H1 (cell line): ENCODE measurements around the gene P3H2. TPM values are rescaled to one million over a fixed set of nuclear protein-coding genes. Genes with fewer than 3 reads are reported as not detected.
A peak's percentile ranks its signal among the peaks of the same experiment; 100 is the strongest.

ENCODE experiments used
- CTCF ChIA-PET: fragments of 300-600 bp; sonication (Branson Sonifier 250); formaldehyde crosslinking; loops from one replicate; lab custom pipeline; 2021; ENCODE audit not compliant: partially characterized antibody; lab: Charles Lee
- POLR2A ChIA-PET: fragments of 300-600 bp; sonication (Branson Sonifier 250); formaldehyde crosslinking; loops from one replicate; lab custom pipeline; 2021; ENCODE audit warnings: inconsistent platforms; ENCODE audit not compliant: partially characterized antibody; lab: Charles Lee
- DNase-seq, 2 experiments: peaks; one replicate each; pipeline versions ENCODE4 v3.0.0 to v3.0.0-alpha.2; 2010 to 2022; ENCODE audit warnings: low spot score in 2 of 2, low read depth in 1 of 2, mixed read lengths in 1 of 2
- FAIRE-seq: peaks from 2 replicates; lab custom pipeline; 2011; peaks lifted over from hg19 to GRCh38; lab: Jason Lieb, UNC
- H2AFZ ChIP-seq: 2 replicates; pipeline ENCODE4 v1.8.1; 2012; ENCODE audit warnings: low read length, inconsistent platforms
- H2AK5ac ChIP-seq: 2 replicates; pipeline ENCODE4 v1.6.1; 2013; ENCODE audit warnings: low read depth, low read length
- H2BK120ac ChIP-seq: replicated peaks from 2 replicates; pipeline ENCODE3; 2013; ENCODE audit warnings: low read depth, low read length, inconsistent platforms
- H2BK12ac ChIP-seq: 2 replicates; pipeline ENCODE4 v1.6.1; 2013; ENCODE audit warnings: low read depth, low read length
- H2BK15ac ChIP-seq: 2 replicates; pipeline ENCODE4 v1.6.1; 2013; ENCODE audit warnings: low read length
- H2BK20ac ChIP-seq: 2 replicates; pipeline ENCODE4 v1.6.1; 2013; ENCODE audit warnings: low read length
- H2BK5ac ChIP-seq: 2 replicates; pipeline ENCODE4 v1.6.1; 2013; ENCODE audit warnings: low read depth, low read length
- H3K14ac ChIP-seq: 2 replicates; pipeline ENCODE4 v1.6.1; 2013; ENCODE audit warnings: inconsistent platforms; ENCODE audit not compliant: insufficient read length
- H3K18ac ChIP-seq: 2 replicates; pipeline ENCODE4 v1.6.1; 2013; ENCODE audit warnings: low read length; ENCODE audit errors: extremely low read depth
- H3K23ac ChIP-seq: 2 replicates; pipeline ENCODE4 v1.6.1; 2013; ENCODE audit warnings: inconsistent platforms; ENCODE audit not compliant: insufficient read length
- H3K23me2 ChIP-seq: 2 replicates; pipeline ENCODE4 v1.6.1; 2013; ENCODE audit warnings: low read depth, low read length
- H3K27ac ChIP-seq: 2 replicates; pipeline ENCODE4 v1.6.1; 2011; ENCODE audit warnings: low read depth, low read length, inconsistent platforms
- H3K27me3 ChIP-seq, 4 experiments: replicated peaks in 1 of 4; 1 replicate in 1 of 4; 2 replicates in 3 of 4; pipeline versions ENCODE4 v1.6.1 to v1.8.1; 2011 to 2013; ENCODE audit warnings: low read length in 3 of 4, mild to moderate bottlenecking in 3 of 4, inconsistent platforms in 2 of 4, mixed read lengths in 2 of 4, moderate library complexity in 1 of 4; ENCODE audit not compliant: control insufficient read depth in 3 of 4, insufficient read depth in 3 of 4; ENCODE audit errors: extremely low read depth in 1 of 4
- H3K36me3 ChIP-seq, 4 experiments: 2 replicates each; pipeline versions ENCODE4 v1.6.1 to v1.8.1; 2011 to 2013; ENCODE audit warnings: mild to moderate bottlenecking in 4 of 4, low read length in 3 of 4, moderate library complexity in 2 of 4, control low read depth in 1 of 4, inconsistent platforms in 1 of 4; ENCODE audit not compliant: insufficient read depth in 4 of 4, control insufficient read depth in 2 of 4
- H3K4ac ChIP-seq: replicated peaks from 2 replicates; pipeline ENCODE3; 2013; ENCODE audit warnings: low read length, low read depth, mixed read lengths, inconsistent platforms; ENCODE audit not compliant: insufficient read length
- H3K4me1 ChIP-seq, 4 experiments: replicated peaks in 1 of 4; 1 replicate in 1 of 4; 2 replicates in 3 of 4; pipeline versions ENCODE4 v1.6.1 to v1.8.1; 2011 to 2013; ENCODE audit warnings: low read length in 3 of 4, inconsistent platforms in 2 of 4, mixed read lengths in 1 of 4; ENCODE audit not compliant: insufficient read depth in 4 of 4, control insufficient read depth in 3 of 4
- H3K4me2 ChIP-seq, 2 experiments: 2 replicates each; pipeline versions ENCODE4 v1.6.1 to v1.8.1; 2011 to 2013; ENCODE audit warnings: low read depth in 2 of 2, low read length in 2 of 2, control low read depth in 1 of 2, inconsistent platforms in 1 of 2, mild to moderate bottlenecking in 1 of 2; ENCODE audit not compliant: insufficient read depth in 1 of 2
- H3K4me3 ChIP-seq, 4 experiments: fragments of 200-600, 300-600 bp in 1 of 4; sonication (generic), shearing (Covaris generic), sonication (Bioruptor Twin) in 1 of 4; 2 replicates each; pipeline versions ENCODE4 v1.5.1 to v1.8.1; 2011 to 2016; ENCODE audit warnings: low read length in 4 of 4, low read depth in 3 of 4, control low read depth in 2 of 4, inconsistent platforms in 2 of 4, mild to moderate bottlenecking in 2 of 4, mixed read lengths in 1 of 4, moderate library complexity in 1 of 4; ENCODE audit not compliant: insufficient read depth in 2 of 4; ENCODE audit errors: extremely low read depth in 1 of 4
- H3K56ac ChIP-seq: replicated peaks from 2 replicates; pipeline ENCODE3; 2013; ENCODE audit warnings: low read depth, mild to moderate bottlenecking, mixed read lengths, low read length, inconsistent platforms; ENCODE audit not compliant: insufficient read length
- H3K79me1 ChIP-seq: 2 replicates; pipeline ENCODE4 v1.6.1; 2013; ENCODE audit warnings: low read depth, low read length, control low read depth
- H3K79me2 ChIP-seq, 2 experiments: 2 replicates each; pipeline versions ENCODE4 v1.6.1 to v1.8.1; 2012 to 2013; ENCODE audit warnings: low read length in 2 of 2, mild to moderate bottlenecking in 2 of 2, inconsistent platforms in 1 of 2; ENCODE audit not compliant: insufficient read depth in 2 of 2, control insufficient read depth in 1 of 2
- H3K9ac ChIP-seq, 4 experiments: replicated peaks in 1 of 4; 1 replicate in 1 of 4; 2 replicates in 3 of 4; pipeline versions ENCODE4 v1.6.1 to v1.8.1; 2011 to 2013; ENCODE audit warnings: low read depth in 3 of 4, low read length in 3 of 4, control low read depth in 2 of 4, mild to moderate bottlenecking in 2 of 4, moderate library complexity in 2 of 4, inconsistent platforms in 1 of 4; ENCODE audit errors: extremely low read depth in 1 of 4
- H3K9me3 ChIP-seq, 2 experiments: 2 replicates each; pipeline versions ENCODE4 v1.6.1 to v1.8.1; 2012 to 2013; ENCODE audit warnings: mild to moderate bottlenecking in 2 of 2, moderate library complexity in 2 of 2, control low read depth in 1 of 2, inconsistent platforms in 1 of 2, low read depth in 1 of 2, low read length in 1 of 2, mixed read lengths in 1 of 2; ENCODE audit not compliant: insufficient read depth in 2 of 2
- H4K20me1 ChIP-seq, 2 experiments: replicated peaks in 1 of 2; 2 replicates each; pipeline versions ENCODE3 to v1.8.1; 2011 to 2013; ENCODE audit warnings: inconsistent platforms in 2 of 2, low read length in 2 of 2, mild to moderate bottlenecking in 1 of 2; ENCODE audit not compliant: insufficient read depth in 2 of 2, control insufficient read depth in 1 of 2
- H4K5ac ChIP-seq: 2 replicates; pipeline ENCODE4 v1.6.1; 2013; ENCODE audit warnings: low read length, low read depth, mixed read lengths, inconsistent platforms; ENCODE audit not compliant: insufficient read length
- H4K8ac ChIP-seq: 2 replicates; pipeline ENCODE4 v1.8.0; 2013; ENCODE audit warnings: mild to moderate bottlenecking, moderate library complexity, low read length, inconsistent platforms; ENCODE audit not compliant: insufficient read depth; ENCODE audit errors: extremely low read depth
- H4K91ac ChIP-seq: replicated peaks from 2 replicates; pipeline ENCODE3; 2013; ENCODE audit warnings: low read length, mixed read lengths, inconsistent platforms; ENCODE audit not compliant: insufficient read length
- SIX5 ChIP-seq: IDR thresholded peaks from 2 replicates; pipeline ENCODE4 v1.6.1; 2011; ENCODE audit warnings: mild to moderate bottlenecking, low read depth, low read length
- WGBS, 2 experiments: shearing (Covaris generic) in 1 of 2; methylation state at CpG; one replicate each; pipeline versions ENCODE4 v1.1.6 to v1.1.7; 2013 to 2015; ENCODE audit warnings: low lambda C conversion rate in 2 of 2, mixed read lengths in 2 of 2, inconsistent platforms in 1 of 2, low coverage in 1 of 2, missing lambda C conversion rate in 1 of 2; ENCODE audit not compliant: insufficient replicate concordance in 2 of 2, insufficient coverage in 1 of 2, insufficient read length in 1 of 2; ENCODE audit errors: extremely low coverage in 1 of 2, missing lambda C conversion rate in 1 of 2; 5-methylcytosine and 5-hydroxymethylcytosine counted together
- polyA plus RNA-seq, 7 experiments: library from polyadenylated mRNA; depleted of rRNA in 3 of 7; stranded (reverse) in 5 of 7; unstranded in 2 of 7; fragments of >200 nt in 5 of 7; fragments of 200-250 nt in 2 of 7; gene quantifications; 1 replicate in 5 of 7; 2 replicates in 1 of 7; 4 replicates in 1 of 7; pipeline versions ENCODE4 v1.2.1 to v1.2.3, GENCODE V29; 2011 to 2013; ENCODE audit warnings: missing spikeins in 2 of 7, mixed read lengths in 2 of 7
- total RNA-seq: library from RNA; stranded (reverse); fragmentation: NEBNext Ultra II Directional; extraction: Animal tissue kit (Norgen Biotek cat#: 25700); gene quantifications from 2 replicates; pipeline ENCODE4 v1.2.1, GENCODE V29; 2021
- TF ChIP-seq, protein P1 (sequence below), 3 experiments: IDR thresholded peaks; 1 replicate in 2 of 3; 2 replicates in 1 of 3; pipeline versions ENCODE4 v1.5.1 to v1.6.1; 2011; ENCODE audit warnings: low read length in 3 of 3, mild to moderate bottlenecking in 3 of 3, inconsistent platforms in 2 of 3, low read depth in 1 of 3, moderate library complexity in 1 of 3; ENCODE audit not compliant: insufficient read depth in 1 of 3; ENCODE audit errors: control extremely low read depth in 1 of 3

Gene P3H2
- total and polyA plus RNA-seq, 2 of the 8 experiments (the other 6 are each of a cell fraction or from before 2014, with no cell fraction given), result 40.5 to 60.4 TPM

DNA sequence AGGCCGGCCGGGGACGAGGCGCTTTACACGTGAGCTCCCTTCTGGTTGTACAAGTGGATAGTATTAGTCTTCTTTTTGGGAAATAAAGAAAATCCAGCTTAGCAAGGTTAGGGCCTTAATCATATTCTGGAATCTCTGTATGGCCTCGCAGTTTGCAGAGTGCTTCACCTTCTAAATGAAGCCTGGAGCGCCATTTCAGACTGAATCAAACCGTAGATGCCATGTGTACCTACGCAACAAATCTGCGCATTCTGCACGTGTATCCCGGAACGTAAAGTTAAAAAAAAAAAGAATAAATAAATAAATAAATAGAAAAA is 322 bp upstream of the P3H2 start:
- Histone ChIP-seq H2BK120ac (no peak overlapping the region), H3K56ac (no peak overlapping the region), H2AK5ac (no peak overlapping the region), H3K79me1 (no peaks in the 10 kb centered on the region), H3K9me3 (no peaks in the 10 kb centered on the region), H4K20me1 (no peaks in the 10 kb centered on the region), H3K14ac (no peak overlapping the region), H4K91ac (no peak overlapping the region), H2BK5ac (no peak overlapping the region), H2BK20ac (no peak overlapping the region), H2BK12ac (no peak overlapping the region), H2BK15ac (no peak overlapping the region), H3K9ac (peak overlapping the region in 1 of 4 experiments; percentile 60; a peak in 2 of 7 replicates), H3K36me3 (no peaks in the 10 kb centered on the region), H3K27me3 (peaks cover 0 to 6% (median 1%) of the 10 kb centered on the region in 4 experiments; a peak in 4 of 7 replicates), H4K8ac (no peak overlapping the region), H4K5ac (no peak overlapping the region), H3K79me2 (peaks cover 0 to 37% of the 10 kb centered on the region in 2 experiments; a peak in 2 of 4 replicates), H3K18ac (no peak overlapping the region), H3K23ac (no peak overlapping the region), H3K4ac (no peak overlapping the region), H3K4me3 (peak overlapping the region; percentile 55 to 76 (median 69); a peak in 6 of 8 replicates), H3K4me2 (peak overlapping the region; percentile 57 to 89), H3K4me1 (peaks cover 0 to 16% (median 13%) of the 10 kb centered on the region in 4 experiments; a peak in 6 of 7 replicates), H2AFZ (0 out of 2 replicates have a peak overlapping the region, but pooled peaks have one; percentile 10), H3K23me2 (peaks cover 2% of the 10 kb centered on the region; the same call in 1 of the 2 replicates), H3K27ac (no peak overlapping the region)
- 53% methylated on average over 13 of the region's 13 CpGs; no CpG with 5 or more reads in 1 of the 2 experiments for WGBS, 2 experiments
- ChIA-PET CTCF (interaction anchor here (0.6 to 4.5 kb wide), 28 partner anchors 8 to 1380 kb away, joined by 3 to 27 read pairs (median 5); partner anchors contain the start of gene CLDN1), POLR2A (interaction anchor here (0.6 to 1.2 kb wide), 4 partner anchors 10 to 39 kb away, joined by 3 to 4 read pairs (median 3); no protein-coding TSS in a partner anchor)
- FAIRE-seq, result no peak
- TF ChIP-seq SIX5, result no peak
- TF ChIP-seq, protein P1, sequence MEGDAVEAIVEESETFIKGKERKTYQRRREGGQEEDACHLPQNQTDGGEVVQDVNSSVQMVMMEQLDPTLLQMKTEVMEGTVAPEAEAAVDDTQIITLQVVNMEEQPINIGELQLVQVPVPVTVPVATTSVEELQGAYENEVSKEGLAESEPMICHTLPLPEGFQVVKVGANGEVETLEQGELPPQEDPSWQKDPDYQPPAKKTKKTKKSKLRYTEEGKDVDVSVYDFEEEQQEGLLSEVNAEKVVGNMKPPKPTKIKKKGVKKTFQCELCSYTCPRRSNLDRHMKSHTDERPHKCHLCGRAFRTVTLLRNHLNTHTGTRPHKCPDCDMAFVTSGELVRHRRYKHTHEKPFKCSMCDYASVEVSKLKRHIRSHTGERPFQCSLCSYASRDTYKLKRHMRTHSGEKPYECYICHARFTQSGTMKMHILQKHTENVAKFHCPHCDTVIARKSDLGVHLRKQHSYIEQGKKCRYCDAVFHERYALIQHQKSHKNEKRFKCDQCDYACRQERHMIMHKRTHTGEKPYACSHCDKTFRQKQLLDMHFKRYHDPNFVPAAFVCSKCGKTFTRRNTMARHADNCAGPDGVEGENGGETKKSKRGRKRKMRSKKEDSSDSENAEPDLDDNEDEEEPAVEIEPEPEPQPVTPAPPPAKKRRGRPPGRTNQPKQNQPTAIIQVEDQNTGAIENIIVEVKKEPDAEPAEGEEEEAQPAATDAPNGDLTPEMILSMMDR (IDR thresholded peaks at IDR 0.05; ENCODE audit: control extremely low read depth in 1 of 3, insufficient read depth in 1 of 3, low read depth in 1 of 3, low read length in 3 of 3), result peak in 1 of 3 experiments; percentile 23; a peak in 1 of 4 replicates
- DNase-seq, result no peak
